ENCODE results near the gene RNF223.
"Not testable (repeated sequence)": the region's sequence is repeated elsewhere in the genome, so short reads cannot be mapped to it uniquely, and the experiment has no call there.

RNF223 gene

DNA sequence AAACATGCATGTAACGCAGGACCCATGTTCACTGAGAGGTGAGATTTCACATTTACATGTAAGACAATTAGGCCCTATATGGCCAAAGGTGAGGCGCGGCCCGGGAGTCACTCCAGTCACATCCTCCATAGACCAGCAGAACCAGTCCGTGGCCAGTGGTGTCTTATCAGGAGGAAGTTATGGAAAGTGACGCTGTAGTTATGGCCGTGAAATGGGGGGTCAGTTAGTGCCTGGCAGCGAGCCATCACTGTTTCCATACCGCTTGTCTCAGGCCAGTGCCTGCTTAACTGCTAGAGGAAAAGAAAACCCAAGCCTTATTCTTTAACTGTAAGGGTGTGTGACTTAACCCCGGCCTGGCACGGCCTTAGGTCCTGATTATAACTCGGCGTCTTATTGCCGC, 35.6 kb upstream of the RNF223 start:
- no peak for DNase-seq (ENCODE audit: low read depth)

DNA sequence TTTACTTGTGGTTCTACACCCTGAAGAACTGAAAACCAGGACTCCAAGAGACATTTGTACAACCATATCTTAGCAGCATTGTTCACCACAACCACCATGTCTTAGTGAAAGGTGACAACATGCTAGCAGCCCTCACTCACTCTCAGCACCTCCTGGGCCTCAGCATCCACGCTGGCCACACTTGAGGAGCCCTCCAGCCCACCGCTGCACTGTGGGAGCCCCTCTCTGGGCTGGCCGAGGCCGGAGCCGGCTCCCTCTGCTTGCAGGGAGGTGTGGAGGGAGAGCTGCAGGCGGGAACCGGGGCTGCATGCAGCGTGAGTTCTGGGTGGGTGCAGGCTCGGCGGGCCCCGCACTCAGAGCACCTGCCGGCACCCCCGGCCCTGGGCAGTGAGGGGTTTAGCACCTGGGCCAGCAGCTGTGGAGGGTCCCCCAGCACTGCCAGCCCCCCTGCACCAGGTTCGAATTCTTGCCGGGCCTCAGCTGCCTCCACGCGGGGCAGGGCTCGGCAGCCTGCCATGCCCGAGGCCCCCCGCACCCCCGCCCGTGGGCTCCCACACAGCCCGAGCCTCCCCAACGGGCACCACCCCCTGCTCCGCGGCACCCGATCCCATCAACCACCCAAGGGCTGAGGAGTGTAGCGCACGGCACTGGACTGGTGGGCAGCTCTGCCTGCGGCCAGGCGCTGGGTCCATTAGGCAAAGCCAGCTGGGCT, 32.6 kb upstream of the RNF223 start:
- DNase-seq (ENCODE audit: low read depth), result no peak

DNA sequence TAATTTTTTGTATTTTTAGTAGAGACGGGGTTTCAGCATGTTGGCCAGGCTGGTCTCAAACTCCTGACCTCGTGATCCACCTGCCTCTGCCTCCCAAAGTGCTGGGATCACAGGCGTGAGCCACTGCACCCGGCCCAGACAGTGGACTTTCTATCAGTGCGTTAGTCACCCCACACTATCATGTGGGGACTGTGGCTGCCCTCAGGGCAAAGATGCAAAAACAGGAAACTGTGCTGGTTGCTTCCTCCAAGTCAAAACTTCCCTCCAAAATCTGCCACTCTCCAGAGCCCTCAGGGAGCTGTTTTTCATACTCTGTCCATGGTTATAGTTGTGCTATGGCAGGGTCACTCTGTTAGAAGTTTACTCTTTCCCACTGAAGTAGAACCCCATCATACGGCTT, 30.0 kb upstream of the RNF223 start:
- DNase-seq (ENCODE audit: low read depth), result not testable (repeated sequence)

DNA sequence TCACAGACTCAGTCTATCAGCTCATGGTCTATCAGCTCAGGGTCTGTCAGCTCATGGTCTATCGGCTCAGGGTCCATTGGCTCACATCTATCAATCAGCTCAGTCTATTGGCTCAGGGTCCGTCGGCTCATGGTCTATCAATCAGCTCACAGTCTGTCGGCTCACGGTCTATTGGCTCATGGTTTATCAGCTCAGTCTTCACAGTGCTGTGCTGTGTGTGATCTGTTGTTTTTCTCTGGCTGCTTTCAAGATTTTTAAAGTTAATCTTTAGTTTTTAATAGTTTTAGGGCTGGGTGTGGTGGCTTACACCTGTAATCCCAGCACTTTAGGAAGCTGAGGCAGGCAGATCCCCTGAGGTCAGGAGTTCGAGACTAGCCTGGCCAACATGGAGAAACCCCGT, 27.4 kb upstream of the RNF223 start:
- no peak for DNase-seq (ENCODE audit: low read depth)

DNA sequence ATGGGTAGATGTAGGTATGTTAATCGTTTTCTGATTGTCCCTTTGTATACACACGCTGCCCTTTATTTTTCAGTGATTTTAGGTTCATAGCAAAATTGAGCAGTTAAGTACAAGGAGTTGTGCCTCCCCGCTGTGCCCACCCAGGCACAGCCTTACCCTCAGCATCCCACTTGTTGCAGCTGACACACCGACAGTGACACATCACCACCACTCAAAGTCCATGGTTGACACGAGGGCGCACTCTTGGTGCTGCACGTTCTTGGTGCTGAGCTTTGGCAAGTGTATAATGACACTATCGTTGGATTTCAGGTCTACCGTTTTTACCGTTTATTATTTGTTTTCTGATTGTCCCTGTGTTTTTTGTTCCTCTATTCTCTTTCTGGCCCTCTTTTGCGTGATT, 26.2 kb upstream of the RNF223 start:
- DNase-seq (ENCODE audit: low read depth), result no peak

DNA sequence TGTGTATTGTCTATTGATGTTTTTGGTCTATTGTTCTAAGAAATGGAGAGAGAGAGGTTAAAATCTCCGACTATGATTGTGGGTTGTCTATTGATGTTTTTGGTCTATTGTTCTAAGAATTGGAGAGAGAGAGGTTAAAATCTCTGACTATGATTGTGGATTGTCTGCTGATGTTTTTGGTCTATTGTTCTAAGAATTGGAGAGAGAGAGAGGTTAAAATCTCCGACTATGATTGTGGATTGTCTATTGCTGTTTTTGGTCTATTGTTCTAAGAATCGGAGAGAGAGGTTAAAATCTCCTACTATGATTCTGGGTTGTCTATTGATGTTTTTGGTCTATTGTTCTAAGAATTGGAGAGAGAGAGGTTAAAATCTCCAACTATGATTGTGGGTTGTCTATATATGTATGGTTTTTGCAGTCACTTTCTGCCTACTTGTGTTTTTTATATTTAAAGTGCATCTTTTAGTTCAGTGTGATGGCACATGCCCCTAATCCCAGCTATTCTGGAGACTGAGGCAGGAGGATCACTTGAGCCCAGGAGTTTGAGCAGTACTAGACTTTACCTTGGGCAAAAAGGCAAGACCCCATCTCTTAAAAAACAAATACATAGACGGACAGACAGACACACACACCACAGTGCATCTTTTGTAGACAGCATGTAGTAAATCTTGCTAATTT, 25.5 kb upstream of the RNF223 start:
- DNase-seq (ENCODE audit: low read depth), result no peak

DNA sequence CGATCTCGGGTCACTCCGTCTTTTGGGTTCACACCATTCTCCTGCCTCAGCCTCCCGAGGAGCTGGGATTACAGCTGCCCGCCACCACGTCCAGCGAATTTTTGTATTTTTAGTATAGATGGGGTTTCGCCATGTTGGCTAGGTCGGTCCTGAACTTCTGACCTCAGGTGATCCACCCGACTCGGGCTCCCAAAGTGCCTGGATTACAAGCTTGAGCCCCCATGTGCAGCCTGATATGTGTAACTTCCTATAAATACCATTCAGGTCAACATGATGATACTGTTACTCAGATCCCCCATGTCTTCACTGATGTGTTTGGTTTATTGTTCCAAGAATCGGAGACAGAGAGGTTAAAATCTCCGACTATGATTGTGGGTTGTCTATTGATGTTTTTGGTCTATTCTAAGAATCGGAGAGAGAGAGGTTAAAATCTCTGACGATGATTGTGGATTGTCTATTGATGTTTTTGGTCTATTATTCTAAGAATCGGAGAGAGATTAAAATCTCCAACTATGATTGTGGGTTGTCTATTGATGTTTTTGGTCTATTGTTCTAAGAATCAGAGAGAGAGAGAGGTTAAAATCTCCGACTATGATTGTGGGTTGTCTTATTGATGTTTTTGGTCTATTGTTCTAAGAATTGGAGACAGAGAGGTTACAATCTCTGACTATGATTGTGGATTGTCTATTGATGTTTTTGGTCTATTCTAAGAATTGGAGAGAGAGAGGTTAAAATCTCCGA, 24.7 kb upstream of the RNF223 start:
- DNase-seq (ENCODE audit: low read depth), result no peak

DNA sequence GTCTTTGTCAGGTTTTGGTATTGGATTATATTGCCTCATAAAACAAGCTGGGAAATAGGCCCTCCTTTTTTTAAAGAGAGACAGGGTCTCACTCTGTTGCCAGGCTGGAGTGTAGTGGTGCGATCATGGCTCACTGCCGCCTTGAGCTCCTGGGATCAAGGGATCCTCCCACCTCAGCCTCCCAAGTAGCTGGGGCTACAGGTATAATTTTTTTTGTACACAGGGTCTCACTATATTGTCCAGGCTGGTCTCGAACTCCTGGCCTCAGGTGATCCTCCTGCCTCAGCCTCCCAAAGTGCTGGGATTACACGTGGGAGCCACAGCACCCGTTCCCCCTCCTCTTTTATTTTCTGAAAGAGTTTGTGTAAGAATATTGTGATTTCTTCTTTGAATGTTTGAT, 22.0 kb upstream of the RNF223 start:
- DNase-seq (ENCODE audit: low read depth), result not testable (repeated sequence)

DNA sequence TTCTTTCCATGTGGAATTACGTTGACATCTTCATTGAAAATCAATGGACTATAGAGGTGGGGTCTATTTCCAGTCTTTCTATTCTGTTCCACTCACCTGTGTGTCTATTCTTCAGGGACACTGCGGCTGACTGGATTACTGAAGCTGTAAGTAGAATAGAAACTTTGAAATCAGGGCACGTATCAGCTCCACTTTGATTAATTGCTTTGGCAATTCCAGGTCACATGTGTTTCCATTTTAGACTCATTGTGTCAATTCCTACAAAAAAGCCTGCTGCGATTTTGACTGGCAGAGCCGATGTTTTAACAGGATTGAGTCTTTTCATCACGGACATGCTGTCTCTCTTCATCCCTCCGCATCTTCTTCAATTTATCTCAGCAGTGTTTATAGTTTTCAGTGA, 20.9 kb upstream of the RNF223 start:
- no peak for DNase-seq (ENCODE audit: low read depth)

DNA sequence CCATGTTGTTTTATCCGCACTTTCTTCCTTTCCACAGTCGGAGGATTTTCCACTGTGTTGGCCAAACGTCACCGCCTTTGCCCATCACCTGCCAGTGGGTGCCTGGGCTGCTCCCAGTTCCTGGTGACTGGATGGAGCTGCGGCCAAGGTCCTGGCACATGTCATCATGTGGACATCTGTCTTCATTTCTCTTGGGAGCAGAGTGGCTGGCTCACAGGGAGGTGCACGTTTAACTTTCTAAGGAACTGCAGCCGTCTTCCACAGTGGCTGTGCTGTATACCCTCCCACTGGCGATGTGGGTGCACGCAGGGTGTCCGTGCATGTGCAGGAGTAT, 19.5 kb upstream of the RNF223 start:
- DNase-seq (ENCODE audit: low read depth), result no peak

DNA sequence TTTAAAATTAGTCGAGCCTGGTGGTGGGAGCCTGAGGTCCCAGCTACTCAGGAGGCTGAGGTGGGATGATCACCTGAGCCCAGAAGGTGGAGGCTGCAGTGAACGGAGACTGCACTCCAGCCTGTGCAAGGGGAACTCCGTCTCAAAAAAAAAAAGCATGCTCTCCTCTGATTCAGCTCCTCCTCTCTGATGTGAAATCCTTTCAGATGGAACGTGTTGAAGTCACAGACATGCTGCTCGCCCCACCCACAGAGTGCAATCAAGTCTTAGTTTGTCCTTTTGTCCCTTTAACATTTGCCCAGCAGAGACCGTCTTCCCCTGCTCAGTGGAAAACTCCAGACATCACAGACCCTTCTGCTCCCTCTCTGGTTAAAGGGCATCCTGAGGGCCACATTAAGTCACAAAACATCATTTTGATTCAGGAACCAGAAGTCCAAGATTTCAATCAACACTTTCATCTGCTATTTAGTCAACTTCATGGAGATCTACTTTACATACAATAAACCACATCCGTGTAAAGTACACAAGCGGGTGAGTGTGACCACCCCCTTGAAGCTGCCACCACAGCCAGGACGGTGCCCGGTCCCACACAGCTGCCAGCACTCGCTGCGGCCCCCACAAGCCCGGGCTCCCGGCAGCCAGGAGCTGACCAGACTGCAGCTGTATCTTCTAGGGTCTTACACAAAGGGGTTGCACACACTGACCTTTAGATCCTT, 18.9 kb upstream of the RNF223 start:
- no peak for DNase-seq (ENCODE audit: low read depth)

DNA sequence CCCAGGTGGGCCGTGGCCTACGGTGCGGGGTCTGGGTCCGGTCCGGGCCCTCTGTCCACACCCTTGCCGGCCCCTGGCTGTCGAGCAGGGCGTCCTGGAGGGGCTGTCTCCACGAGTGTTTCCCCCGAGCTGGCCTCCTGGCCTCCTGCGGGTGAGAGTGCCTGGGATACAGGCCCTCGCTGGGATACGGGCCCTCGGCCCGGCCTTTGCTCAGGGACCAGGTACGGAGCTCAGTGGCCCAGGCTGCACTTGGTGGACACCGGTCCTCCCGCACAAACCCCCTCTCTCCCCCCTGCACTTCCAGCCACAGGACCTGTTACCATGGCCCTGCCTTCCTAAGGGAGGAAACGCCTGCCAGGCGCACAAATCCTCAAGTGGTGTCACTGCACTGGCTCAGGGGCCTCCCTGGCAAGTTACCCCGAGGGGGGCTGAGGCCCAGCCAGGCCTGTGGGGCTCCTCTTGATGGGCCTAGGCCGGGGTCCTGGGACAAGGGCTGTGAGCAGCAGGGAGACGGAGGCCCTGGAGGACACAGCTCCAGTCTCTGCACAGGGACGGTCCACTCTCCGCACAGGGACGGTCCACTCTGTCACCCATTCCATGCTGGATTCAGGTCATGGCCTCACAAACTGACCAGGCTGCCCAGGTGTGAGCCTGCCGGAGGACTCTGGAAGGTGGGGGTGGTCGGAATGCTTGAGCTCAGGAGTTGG, 18.2 kb upstream of the RNF223 start:
- DNase-seq (ENCODE audit: low read depth), result no peak

DNA sequence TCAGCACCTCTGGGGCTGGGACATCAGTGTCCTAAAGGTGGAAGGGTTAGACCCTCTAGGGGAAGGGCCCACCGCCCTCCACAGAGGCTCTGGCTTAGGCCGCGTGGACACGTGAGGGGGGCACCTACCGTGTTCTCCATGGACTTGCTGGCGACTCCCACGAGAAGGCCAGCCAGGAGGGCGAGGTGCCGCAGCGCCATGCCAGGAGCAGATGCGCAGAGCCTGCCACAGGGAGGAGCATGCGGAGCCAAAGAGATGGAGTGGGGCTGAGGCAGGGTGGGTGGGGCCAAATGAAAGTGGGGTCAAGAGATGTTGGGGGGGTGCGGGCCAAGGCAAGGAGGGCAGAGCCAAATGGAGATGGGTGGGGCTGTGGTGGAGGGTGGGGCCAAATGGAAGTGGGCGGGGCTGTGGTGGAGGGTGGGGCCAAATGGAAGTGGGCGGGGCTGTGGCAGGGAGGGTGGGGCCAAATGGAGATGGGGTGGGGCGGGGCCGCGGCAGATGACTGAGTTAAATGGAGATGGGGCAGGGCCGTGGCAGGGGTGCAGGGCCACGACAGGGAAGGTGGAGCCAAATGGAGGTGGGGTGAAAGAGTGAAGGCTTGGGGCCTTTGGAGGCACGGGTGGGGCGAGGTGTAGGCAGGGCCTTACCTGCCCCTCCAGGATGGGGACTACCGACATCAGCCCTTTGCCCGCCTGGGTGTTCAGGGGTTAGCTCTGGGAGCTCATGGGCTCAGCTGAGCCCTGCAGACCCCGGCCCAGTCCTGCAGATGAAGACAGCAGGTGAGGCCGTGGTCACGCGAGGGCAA, 17.4 kb upstream of the RNF223 start:
- no peak for DNase-seq (ENCODE audit: low read depth)

DNA sequence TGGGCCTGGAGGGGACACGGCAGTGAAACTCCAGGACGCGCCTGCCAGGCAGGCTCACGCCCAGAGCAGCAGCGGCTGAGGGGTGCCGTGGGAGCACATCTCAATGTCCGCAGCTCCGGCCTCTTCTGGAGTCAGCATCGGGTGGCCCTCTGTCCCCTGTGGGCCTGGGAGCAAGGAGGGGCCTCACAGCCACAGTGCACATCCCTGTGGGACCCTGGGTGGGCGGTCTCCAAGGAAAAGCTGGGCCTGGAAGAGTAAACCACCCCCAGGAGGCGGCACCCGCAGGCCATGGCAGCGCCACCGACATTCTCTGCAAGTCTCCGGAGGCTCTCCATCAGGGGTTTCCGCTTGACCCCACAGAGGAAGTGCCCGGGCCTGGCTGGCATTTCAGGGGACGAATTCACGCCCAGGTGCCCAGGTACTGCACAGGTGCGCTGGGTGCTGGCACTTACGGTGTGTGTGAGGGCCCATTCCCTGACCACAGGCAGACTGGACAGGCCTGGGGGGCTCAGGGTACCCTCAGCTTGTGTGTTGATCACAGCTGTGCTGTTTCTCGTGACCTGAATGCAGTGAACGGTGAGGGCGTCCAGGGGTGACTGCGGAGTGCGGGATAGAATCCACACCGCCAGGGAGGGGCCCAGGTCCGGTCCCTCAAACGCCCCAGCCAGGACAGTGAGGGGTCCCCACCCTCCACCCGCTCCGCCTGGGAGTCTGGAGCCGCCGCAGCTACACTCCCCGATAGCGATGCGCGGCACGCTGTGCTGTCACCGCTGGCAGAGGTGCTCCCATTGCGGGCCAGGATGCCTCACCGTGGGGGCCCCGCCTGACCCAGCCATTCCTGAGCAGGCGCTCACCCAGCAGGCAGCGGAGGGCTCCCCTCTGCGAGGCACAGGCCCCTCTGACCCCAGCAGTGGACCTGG, 16.6 kb upstream of the RNF223 start:
- DNase-seq (ENCODE audit: low read depth), result no peak

DNA sequence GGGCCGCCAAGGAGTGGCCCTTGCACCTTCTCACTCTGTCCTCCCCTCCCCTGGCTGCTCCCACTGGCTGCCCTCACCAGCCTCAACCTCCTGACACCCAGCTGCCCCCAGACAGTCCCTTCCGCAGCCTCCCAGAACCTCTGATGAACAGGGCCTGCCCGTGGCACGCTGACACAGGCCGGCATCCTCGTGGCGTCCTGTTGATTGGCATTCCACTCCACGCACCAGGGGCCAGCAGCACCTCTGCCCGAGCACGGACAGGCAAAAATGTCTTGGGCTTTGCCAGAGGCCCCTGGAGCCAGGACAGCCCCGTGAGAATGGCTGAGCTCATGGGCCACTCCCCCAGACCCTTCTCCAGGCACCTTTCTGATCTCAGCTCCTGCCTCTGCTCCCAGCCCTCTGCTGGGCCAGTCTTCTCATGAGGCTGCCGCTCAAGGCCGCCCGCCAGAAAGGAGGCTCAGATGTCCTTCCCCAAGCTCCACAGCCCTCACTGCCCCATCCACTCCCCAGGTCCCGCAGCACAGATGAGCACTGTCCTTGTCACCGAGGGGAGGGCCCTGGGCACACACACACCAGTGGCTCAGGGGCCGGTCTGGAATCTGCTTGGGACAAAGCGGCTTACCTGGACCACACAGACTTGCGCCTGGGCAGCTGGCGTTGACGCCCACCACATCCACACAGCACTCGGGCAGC, 15.8 kb upstream of the RNF223 start:
- no peak for DNase-seq (ENCODE audit: low read depth)

DNA sequence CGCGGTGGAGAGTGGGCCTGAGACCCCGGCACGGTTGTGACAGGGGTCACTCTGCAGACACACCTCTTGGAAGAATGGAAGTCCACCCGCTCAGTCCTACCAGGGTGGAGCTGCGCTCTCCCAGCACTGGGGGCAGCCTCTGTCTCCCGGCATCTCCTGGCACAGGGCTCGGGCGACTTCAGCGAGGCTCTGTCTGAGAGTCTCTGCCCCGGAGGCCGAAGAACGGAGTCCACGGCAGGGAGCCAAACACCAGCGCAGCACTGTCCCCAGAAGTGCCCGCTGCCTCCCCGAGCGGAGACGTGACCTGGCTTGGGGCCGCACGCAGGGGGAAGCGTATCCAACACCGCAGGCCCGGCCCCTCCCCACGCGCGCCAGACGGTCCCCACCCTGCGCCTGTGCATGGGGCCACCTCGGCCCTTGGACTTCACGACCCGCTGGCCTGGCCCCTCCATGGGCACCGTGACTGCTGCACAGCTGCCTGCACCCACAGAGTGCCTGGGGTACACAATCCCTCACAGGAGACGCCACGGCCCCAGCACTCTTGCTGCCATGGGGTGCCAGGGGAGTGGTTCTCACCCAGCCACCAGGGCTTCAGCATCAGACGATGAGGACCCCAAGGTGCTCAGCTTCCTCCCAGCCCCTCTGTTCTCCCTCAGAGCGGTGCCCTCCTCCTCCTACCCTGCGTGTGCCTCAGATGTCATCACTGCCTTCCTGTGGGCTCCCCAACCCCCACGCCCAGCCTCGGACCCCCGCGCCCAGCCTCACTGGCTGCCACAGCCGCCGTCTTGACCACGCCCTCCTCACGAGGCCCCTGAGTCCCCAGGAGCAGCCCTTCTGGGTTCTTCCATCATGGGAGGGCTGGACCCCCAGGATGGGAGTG, 14.9 kb upstream of the RNF223 start:
- DNase-seq (ENCODE audit: low read depth), result no peak

DNA sequence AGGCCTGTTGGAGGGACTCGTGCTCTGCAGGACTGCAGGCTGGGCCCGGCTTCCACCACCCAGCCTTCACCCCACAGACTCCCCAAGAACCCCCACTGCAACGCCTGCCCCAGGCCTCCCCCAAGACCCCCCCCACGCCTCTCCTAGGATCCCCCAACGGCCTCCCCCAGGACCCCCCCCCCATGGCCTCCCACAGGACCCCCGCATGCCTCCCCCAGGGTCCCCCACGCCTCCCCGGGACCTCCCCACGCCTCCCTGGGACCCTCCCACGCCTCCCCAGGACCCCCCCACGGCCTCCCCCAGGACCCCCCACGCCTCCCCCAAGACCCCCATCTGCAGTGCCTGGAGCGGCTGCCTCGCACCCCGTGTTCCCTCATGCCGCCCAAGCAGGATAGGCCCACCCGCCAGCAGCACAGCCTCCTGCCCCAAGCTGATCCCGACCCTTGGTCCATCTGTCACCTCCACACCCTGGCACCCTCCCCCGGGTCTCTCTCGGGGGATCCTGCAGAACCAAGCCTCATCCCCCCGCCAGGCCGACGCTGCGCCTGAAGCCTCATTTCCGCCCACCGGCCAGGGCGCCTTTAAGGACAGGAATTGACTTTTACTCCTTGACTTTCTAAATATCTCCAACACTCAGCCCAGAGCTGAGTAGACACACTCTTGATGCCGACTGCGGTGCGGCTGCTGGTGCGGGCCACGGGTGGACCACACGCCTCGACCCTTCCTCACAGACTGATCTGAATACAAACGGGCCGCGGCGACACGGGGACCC, 14.1 kb upstream of the RNF223 start:
- no peak for DNase-seq (ENCODE audit: low read depth)
